Testis (tissue), 3 donors: ENCODE data around the gene MCC. TPM values are rescaled to one million over a fixed set of nuclear protein-coding genes. Genes with fewer than 3 reads are reported as not detected.

ENCODE experiments used
- DNase-seq: peaks from one replicate; pipeline ENCODE4 v3.0.0-alpha.2; 2019
- H3K27ac ChIP-seq, 2 donors: fragments of 200-600 bp; sonication (generic); one replicate each; pipeline ENCODE4 v1.5.1; 2019
- H3K27me3 ChIP-seq: fragments of 200-600 bp; sonication (generic); one replicate; pipeline ENCODE4 v1.5.1; 2019
- H3K36me3 ChIP-seq: fragments of 200-600 bp; sonication (generic); one replicate; pipeline ENCODE4 v1.5.1; 2017; ENCODE audit warnings: low read depth; ENCODE audit errors: missing control alignments
- H3K4me1 ChIP-seq: fragments of 200-600 bp; sonication (generic); one replicate; pipeline ENCODE4 v1.5.1; 2019
- H3K4me3 ChIP-seq, 2 donors: fragments of 200-600 bp; sonication (generic); one replicate each; pipeline ENCODE4 v1.5.1; 2017 to 2019
- H3K9me3 ChIP-seq: fragments of 200-600 bp; sonication (generic); one replicate; pipeline ENCODE4 v1.5.1; 2017
- POLR2A ChIP-seq: fragments of 450-650 bp; IDR thresholded peaks from one replicate; pipeline ENCODE4 v1.6.1; 2017; ENCODE audit warnings: antibody characterized with exemption, mild to moderate bottlenecking, moderate library complexity
- WGBS, 2 donors: methylation state at CpG; one replicate each; pipeline ENCODE4 v1.1.5; 2018; 5-methylcytosine and 5-hydroxymethylcytosine counted together
- intact Hi-C: fragments of 100-400 bp; cut with DNase I; formaldehyde crosslinking; loops from one replicate; pipeline ENCODE4 v1.15.1; 2023; ENCODE audit warnings: low total_unique reads
- polyA plus RNA-seq: library from polyadenylated mRNA; stranded (reverse); fragments of 350-450 nt; fragmentation: Illumina TruSeq; extraction: RNeasy Lipid Tissue Mini Kit (QIAGEN cat#74804); gene quantifications from one replicate; pipeline ENCODE4 v1.2.3, GENCODE V29; 2014; ENCODE audit warnings: low read depth, low replicate concordance; ENCODE audit not compliant: insufficient read depth
- total RNA-seq, 2 donors: library from RNA; depleted of rRNA; stranded (reverse); fragments of >200 nt; gene quantifications; one replicate each; pipeline ENCODE4 v1.2.3, GENCODE V29; 2016
- TF ChIP-seq, protein P1 (sequence below), 3 experiments: fragments of 450-650 bp in 2 of 3; fragments of 200-600 bp in 1 of 3; sonication (generic) in 1 of 3; IDR thresholded peaks; one replicate each; pipeline ENCODE4 v1.5.1; 2016 to 2019; ENCODE audit warnings: antibody characterized with exemption in 3 of 3, mild to moderate bottlenecking in 2 of 3, moderate library complexity in 1 of 3

The MCC gene
- total and polyA plus RNA-seq, 3 donors from 2014 or later: 7.1 to 23.7 (median 21.4) TPM

DNA sequence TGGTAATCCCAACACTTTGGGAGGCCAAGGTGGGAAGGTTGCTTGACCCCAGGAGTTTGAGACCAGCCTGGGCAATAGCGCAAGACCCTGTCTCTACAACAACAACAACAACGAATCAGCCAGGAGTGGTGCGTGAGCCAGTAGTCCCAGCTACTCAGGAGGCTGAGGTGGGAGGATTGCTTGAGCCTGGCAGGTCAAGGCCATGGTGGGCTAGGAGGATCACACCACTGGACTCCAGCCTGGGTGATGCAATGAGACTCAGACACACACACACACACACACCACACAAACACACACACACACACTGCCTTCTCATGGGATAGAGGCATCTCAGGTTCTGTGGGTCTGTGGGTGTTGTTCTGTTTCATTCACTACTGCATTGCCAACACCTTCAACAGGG, 396.6 kb downstream of the MCC start:
- TF ChIP-seq, protein P1, sequence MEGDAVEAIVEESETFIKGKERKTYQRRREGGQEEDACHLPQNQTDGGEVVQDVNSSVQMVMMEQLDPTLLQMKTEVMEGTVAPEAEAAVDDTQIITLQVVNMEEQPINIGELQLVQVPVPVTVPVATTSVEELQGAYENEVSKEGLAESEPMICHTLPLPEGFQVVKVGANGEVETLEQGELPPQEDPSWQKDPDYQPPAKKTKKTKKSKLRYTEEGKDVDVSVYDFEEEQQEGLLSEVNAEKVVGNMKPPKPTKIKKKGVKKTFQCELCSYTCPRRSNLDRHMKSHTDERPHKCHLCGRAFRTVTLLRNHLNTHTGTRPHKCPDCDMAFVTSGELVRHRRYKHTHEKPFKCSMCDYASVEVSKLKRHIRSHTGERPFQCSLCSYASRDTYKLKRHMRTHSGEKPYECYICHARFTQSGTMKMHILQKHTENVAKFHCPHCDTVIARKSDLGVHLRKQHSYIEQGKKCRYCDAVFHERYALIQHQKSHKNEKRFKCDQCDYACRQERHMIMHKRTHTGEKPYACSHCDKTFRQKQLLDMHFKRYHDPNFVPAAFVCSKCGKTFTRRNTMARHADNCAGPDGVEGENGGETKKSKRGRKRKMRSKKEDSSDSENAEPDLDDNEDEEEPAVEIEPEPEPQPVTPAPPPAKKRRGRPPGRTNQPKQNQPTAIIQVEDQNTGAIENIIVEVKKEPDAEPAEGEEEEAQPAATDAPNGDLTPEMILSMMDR (IDR thresholded peaks at IDR 0.05): no peak
- no peak for TF ChIP-seq POLR2A
- no peaks in the 10 kb centered on the region for H3K36me3 ChIP-seq
- intact Hi-C loops: no loop called here
- no peaks in the 10 kb centered on the region for H3K27me3 ChIP-seq
- H3K27ac ChIP-seq: no peak overlapping the region
- peaks cover 27% of the 10 kb centered on the region for H3K4me1 ChIP-seq
- WGBS, 2 donors: 51% methylated on average over 3 of the region's 3 CpGs; no CpG with 5 or more reads in 1 of the 2 donors
- no peaks in the 10 kb centered on the region for H3K9me3 ChIP-seq
- H3K4me3 ChIP-seq: no peak overlapping the region
- peak; percentile 58 for DNase-seq

DNA sequence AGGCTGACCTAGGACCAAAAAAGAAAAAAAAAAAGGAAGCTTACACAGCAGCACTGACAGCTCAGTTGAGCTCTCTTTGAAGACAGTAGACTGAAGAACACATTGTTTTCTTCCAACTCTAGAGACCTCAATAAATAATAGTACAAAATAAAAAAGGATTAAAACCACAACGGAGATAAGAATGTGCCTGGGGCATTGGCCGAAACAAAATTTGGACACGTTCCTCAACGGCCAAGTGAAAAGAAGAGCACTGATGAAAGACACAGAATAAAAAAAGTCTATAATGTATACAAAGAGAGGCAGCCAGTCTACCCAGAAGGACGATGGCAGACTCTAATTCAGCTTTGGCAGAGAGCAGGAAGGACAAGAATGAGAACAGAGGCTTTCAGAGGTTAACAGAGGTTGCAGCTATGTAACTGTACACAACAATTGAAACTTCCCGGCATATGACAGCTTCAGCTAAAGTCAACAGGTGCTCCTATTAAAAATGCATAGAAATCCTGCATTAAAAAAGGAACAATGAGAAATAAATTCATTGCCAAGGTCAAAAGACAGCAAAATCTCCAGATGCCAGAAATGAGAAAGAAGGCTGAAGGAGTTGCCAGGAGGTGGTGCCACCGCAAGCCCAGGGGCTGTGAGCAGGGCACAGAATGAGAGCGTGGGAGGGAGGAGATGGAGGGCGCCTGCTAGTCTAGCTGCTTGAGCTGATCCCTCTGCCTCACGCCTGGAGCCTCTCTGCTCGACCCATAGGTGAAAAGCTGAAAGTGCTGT, 397.7 kb downstream of the MCC start:
- peaks cover 28% of the 10 kb centered on the region for H3K4me1 ChIP-seq
- no peak for TF ChIP-seq POLR2A
- TF ChIP-seq, protein P1 (IDR thresholded peaks at IDR 0.05): no peak
- no peaks in the 10 kb centered on the region for H3K27me3 ChIP-seq
- H3K4me3 ChIP-seq: no peak overlapping the region
- no peaks in the 10 kb centered on the region for H3K36me3 ChIP-seq
- DNase-seq: peak; percentile 65
- no peaks in the 10 kb centered on the region for H3K9me3 ChIP-seq
- intact Hi-C loops: no loop called here
- WGBS, 2 donors: 42 to 49% methylated on average over 11 of the region's 11 CpGs
- no peak overlapping the region for H3K27ac ChIP-seq

DNA sequence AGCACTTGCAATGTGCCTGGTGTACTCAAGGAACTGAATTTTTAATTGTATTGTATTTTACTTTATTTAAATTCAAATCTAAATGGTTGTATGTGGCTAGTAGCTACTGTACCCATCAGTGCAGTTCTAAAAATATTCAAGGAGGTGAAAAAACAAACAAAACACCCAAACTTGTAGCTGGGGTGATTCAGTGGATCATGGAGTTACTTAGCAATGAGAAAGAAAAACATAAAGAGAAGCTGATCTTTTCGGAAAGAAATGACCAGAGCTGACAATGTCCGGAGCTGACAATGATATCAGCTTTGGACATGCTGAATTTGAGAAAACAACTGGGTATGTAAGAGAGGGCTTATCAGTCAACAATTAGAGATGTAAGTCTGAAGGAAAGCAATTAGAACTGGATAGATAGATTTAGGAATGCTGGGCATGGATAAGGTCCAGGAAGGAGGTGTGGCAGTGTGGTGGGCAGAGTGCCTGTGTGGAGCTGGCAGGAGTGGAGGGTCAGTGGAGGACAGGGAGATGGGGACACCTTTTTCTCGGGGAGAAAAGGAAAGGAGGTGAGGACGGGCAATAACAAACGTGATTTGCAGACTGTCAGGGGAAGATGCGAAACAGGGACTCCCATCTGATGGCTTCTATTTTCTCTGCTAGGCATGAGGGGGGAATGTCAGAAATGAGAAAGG, 398.5 kb downstream of the MCC start:
- intact Hi-C loops: no loop called here
- TF ChIP-seq, protein P1 (IDR thresholded peaks at IDR 0.05): no peak
- TF ChIP-seq POLR2A: no peak
- H3K9me3 ChIP-seq: no peaks in the 10 kb centered on the region

DNA sequence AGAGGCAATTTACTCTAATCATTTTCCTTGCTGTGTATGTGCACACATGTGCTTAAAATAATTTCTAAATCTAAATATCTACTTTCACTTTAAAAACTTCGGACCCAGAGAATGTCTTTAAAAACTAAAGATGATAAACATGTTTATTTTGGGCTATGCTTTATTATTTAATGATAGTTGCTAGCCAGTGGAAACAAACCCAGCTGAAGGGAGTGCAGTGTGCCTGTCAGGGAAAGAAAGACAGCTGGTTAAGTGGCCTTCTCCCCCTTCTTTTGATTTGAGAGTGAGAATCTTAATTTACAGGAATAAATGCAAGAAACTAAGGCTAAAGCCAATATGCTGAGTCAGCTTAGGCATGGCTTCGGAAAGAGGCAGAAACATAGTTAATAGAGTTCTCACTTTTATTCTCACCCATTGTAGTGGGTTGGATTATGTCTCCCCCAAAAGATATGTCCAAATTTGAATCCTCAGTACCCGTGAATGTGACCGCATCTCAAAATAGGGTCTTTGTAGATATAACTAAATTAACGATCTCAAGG, 400.2 kb downstream of the MCC start:
- Histone ChIP-seq H3K27ac (no peak overlapping the region), H3K4me3 (no peak overlapping the region), H3K36me3 (no peaks in the 10 kb centered on the region), H3K4me1 (peaks cover 28% of the 10 kb centered on the region), H3K9me3 (no peaks in the 10 kb centered on the region), H3K27me3 (no peaks in the 10 kb centered on the region)
- WGBS, 2 donors: 56 to 70% methylated on average over 5 of the region's 5 CpGs
- intact Hi-C loops: no loop called here
- no peak for DNase-seq
- TF ChIP-seq, protein P1 (IDR thresholded peaks at IDR 0.05): no peak

More for the DNA sequence above, 398.5 kb downstream of the MCC start:
- WGBS, 2 donors: 39 to 52% methylated on average over 6 of the region's 6 CpGs
- H3K4me3 ChIP-seq: no peak overlapping the region
- peaks cover 28% of the 10 kb centered on the region for H3K4me1 ChIP-seq
- DNase-seq: no peak
- H3K27ac ChIP-seq: no peak overlapping the region
- H3K27me3 ChIP-seq: no peaks in the 10 kb centered on the region
- no peaks in the 10 kb centered on the region for H3K36me3 ChIP-seq
